Measurements from ENCODE around the gene PRR22. TPM values are rescaled to one million over a fixed set of nuclear protein-coding genes. Genes with fewer than 3 reads are reported as not detected.

Gene PRR22
- total and polyA plus RNA-seq, 9 of the 15 experiments (the other 6 are each of a cell fraction or from before 2014, with no cell fraction given) = 0.03 to 12.0 (median 2.0) TPM; not detected in 1

DNA sequence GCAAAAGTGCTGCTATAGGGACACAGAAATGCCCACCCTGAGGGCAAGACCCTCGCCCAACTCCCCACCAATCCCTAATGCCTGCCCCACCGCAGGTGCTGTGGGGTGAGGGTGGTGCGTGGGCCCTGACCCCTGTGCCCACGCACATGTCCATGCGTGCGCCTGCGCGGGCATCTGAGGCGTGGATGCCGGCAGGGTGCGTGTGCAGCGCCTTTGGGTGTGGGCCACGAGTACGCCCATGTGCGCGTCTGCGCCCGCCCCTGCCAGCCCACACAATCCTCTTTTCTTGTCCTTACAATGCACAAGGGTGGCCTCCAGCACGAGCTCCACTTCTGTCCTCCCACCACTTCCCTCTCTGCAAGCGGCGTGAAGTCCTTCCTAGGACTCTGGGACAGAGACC, 40.6 kb upstream of the PRR22 start:
- Histone ChIP-seq H3K9ac (ENCODE audit: insufficient read depth in 1 of 2, low read depth in 2 of 2, low read length in 2 of 2) (no peak overlapping the region), H3K27ac (ENCODE audit: extremely low read depth, low read depth, low read length) (no peak overlapping the region), H3K4me3 (no peak overlapping the region), H3K27me3 (ENCODE audit: control insufficient read depth in 2 of 2, insufficient read depth in 2 of 2, low read length in 2 of 2) (no peaks in the 10 kb centered on the region), H2AFZ (ENCODE audit: low read depth, low read length) (no peak overlapping the region), H3K9me1 (ENCODE audit: control insufficient read depth, insufficient read depth, low read length) (peaks cover 3% of the 10 kb centered on the region), H3K4me2 (ENCODE audit: insufficient read depth, low read length) (no peak overlapping the region), H3K4me1 (replicated peaks in 1 of 2; ENCODE audit: control insufficient read depth in 2 of 2, insufficient read depth in 2 of 2, low read length in 2 of 2) (peaks cover 6 to 68% of the 10 kb centered on the region in 2 experiments; a peak in 4 of 5 replicates), H3K36me3 (ENCODE audit: control insufficient read depth, insufficient read depth, low read length) (no peaks in the 10 kb centered on the region), H4K20me1 (replicated peaks; ENCODE audit: control insufficient read depth, insufficient read depth, low read length) (no peaks in the 10 kb centered on the region; the same call in 1 of the 2 replicates), H3K79me2 (ENCODE audit: control insufficient read depth, insufficient read depth, low read length) (peaks cover 4% of the 10 kb centered on the region; the same call in 1 of the 3 replicates), H3K9me3 (replicated peaks; ENCODE audit: control insufficient read depth, insufficient read depth, low read depth, low read length) (no peaks in the 10 kb centered on the region)
- WGBS (ENCODE audit: insufficient coverage, low coverage, missing lambda C conversion rate) = 86% methylated on average over 18 of the region's 21 CpGs
- DNase-seq (ENCODE audit: extremely low read depth in 1 of 4, low spot score in 3 of 4) (no peak), ATAC-seq (no peak), FAIRE-seq (no peak)
- intact Hi-C loops (cut with micrococcal nuclease) = no loop called here
- no TSS peak for BruUV-seq (replicated peaks)
- ChIA-PET CTCF (ENCODE audit: low intra/inter-chr PET ratio) (interaction anchor here (0.6 kb wide), 1 partner anchor 135 kb away, joined by 3 read pairs; the partner anchor contains the start of gene RPL36), POLR2A (no interaction called here)
- in situ Hi-C loops (cut with MboI) = no loop called here
- TF ChIP-seq HNRNPL (IDR thresholded peaks at IDR 0.05; ENCODE audit: low read depth, low read length) (0 out of 2 replicates have a peak, but pooled peaks have one; percentile 38), ZNF184 (CRISPR knock-in tag; IDR thresholded peaks at IDR 0.05) (no peak), GMEB1 (CRISPR knock-in tag; IDR thresholded peaks at IDR 0.05) (no peak), CEBPB (tag; IDR thresholded peaks at IDR 0.05) (no peak), ADNP (tag; IDR thresholded peaks at IDR 0.05) (no peak)
- TF ChIP-seq, protein P1, sequence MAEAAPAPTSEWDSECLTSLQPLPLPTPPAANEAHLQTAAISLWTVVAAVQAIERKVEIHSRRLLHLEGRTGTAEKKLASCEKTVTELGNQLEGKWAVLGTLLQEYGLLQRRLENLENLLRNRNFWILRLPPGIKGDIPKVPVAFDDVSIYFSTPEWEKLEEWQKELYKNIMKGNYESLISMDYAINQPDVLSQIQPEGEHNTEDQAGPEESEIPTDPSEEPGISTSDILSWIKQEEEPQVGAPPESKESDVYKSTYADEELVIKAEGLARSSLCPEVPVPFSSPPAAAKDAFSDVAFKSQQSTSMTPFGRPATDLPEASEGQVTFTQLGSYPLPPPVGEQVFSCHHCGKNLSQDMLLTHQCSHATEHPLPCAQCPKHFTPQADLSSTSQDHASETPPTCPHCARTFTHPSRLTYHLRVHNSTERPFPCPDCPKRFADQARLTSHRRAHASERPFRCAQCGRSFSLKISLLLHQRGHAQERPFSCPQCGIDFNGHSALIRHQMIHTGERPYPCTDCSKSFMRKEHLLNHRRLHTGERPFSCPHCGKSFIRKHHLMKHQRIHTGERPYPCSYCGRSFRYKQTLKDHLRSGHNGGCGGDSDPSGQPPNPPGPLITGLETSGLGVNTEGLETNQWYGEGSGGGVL (CRISPR knock-in tag; IDR thresholded peaks at IDR 0.05) = no peak
- TF ChIP-seq, protein P2, sequence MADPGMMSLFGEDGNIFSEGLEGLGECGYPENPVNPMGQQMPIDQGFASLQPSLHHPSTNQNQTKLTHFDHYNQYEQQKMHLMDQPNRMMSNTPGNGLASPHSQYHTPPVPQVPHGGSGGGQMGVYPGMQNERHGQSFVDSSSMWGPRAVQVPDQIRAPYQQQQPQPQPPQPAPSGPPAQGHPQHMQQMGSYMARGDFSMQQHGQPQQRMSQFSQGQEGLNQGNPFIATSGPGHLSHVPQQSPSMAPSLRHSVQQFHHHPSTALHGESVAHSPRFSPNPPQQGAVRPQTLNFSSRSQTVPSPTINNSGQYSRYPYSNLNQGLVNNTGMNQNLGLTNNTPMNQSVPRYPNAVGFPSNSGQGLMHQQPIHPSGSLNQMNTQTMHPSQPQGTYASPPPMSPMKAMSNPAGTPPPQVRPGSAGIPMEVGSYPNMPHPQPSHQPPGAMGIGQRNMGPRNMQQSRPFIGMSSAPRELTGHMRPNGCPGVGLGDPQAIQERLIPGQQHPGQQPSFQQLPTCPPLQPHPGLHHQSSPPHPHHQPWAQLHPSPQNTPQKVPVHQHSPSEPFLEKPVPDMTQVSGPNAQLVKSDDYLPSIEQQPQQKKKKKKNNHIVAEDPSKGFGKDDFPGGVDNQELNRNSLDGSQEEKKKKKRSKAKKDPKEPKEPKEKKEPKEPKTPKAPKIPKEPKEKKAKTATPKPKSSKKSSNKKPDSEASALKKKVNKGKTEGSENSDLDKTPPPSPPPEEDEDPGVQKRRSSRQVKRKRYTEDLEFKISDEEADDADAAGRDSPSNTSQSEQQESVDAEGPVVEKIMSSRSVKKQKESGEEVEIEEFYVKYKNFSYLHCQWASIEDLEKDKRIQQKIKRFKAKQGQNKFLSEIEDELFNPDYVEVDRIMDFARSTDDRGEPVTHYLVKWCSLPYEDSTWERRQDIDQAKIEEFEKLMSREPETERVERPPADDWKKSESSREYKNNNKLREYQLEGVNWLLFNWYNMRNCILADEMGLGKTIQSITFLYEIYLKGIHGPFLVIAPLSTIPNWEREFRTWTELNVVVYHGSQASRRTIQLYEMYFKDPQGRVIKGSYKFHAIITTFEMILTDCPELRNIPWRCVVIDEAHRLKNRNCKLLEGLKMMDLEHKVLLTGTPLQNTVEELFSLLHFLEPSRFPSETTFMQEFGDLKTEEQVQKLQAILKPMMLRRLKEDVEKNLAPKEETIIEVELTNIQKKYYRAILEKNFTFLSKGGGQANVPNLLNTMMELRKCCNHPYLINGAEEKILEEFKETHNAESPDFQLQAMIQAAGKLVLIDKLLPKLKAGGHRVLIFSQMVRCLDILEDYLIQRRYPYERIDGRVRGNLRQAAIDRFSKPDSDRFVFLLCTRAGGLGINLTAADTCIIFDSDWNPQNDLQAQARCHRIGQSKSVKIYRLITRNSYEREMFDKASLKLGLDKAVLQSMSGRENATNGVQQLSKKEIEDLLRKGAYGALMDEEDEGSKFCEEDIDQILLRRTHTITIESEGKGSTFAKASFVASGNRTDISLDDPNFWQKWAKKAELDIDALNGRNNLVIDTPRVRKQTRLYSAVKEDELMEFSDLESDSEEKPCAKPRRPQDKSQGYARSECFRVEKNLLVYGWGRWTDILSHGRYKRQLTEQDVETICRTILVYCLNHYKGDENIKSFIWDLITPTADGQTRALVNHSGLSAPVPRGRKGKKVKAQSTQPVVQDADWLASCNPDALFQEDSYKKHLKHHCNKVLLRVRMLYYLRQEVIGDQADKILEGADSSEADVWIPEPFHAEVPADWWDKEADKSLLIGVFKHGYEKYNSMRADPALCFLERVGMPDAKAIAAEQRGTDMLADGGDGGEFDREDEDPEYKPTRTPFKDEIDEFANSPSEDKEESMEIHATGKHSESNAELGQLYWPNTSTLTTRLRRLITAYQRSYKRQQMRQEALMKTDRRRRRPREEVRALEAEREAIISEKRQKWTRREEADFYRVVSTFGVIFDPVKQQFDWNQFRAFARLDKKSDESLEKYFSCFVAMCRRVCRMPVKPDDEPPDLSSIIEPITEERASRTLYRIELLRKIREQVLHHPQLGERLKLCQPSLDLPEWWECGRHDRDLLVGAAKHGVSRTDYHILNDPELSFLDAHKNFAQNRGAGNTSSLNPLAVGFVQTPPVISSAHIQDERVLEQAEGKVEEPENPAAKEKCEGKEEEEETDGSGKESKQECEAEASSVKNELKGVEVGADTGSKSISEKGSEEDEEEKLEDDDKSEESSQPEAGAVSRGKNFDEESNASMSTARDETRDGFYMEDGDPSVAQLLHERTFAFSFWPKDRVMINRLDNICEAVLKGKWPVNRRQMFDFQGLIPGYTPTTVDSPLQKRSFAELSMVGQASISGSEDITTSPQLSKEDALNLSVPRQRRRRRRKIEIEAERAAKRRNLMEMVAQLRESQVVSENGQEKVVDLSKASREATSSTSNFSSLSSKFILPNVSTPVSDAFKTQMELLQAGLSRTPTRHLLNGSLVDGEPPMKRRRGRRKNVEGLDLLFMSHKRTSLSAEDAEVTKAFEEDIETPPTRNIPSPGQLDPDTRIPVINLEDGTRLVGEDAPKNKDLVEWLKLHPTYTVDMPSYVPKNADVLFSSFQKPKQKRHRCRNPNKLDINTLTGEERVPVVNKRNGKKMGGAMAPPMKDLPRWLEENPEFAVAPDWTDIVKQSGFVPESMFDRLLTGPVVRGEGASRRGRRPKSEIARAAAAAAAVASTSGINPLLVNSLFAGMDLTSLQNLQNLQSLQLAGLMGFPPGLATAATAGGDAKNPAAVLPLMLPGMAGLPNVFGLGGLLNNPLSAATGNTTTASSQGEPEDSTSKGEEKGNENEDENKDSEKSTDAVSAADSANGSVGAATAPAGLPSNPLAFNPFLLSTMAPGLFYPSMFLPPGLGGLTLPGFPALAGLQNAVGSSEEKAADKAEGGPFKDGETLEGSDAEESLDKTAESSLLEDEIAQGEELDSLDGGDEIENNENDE (IDR thresholded peaks at IDR 0.05; ENCODE audit: low read depth, low read length) = no peak

Data from K562 (cell line).